HepG2 (cell line): ENCODE results near the gene HHATL. TPM values are rescaled to one million over a fixed set of nuclear protein-coding genes. Genes with fewer than 3 reads are reported as not detected.
A peak's percentile ranks its signal among the peaks of the same experiment; 100 is the strongest.

Source experiments
- AKAP8 ChIP-seq: sonication (generic); formaldehyde crosslinking; IDR thresholded peaks from 2 replicates; pipeline ENCODE4 v1.5.1; 2020; ENCODE audit warnings: mild to moderate bottlenecking, missing genetic modification reagents
- CREM ChIP-seq, 2 experiments: sonication (generic) in 1 of 2; formaldehyde crosslinking in 1 of 2; IDR thresholded peaks; 2 replicates each; pipeline versions ENCODE4 v1.4.0 to v1.6.1; 2016 to 2020; ENCODE audit warnings: antibody characterized with exemption in 1 of 2, mild to moderate bottlenecking in 1 of 2, missing genetic modification reagents in 1 of 2
- MXI1 ChIP-seq: IDR thresholded peaks from 3 replicates; pipeline ENCODE4 v1.6.1; 2012; ENCODE audit warnings: low read depth, low read length, inconsistent platforms, borderline replicate concordance
- MYC ChIP-seq: sonication (generic); formaldehyde crosslinking; IDR thresholded peaks from 2 replicates; pipeline ENCODE4 v1.9.0; 2021; ENCODE audit warnings: missing genetic modification reagents, borderline replicate concordance
- PAXIP1 ChIP-seq: sonication (generic); formaldehyde crosslinking; conservative IDR thresholded peaks from 2 replicates; pipeline ENCODE4 v1.4.0; 2020; ENCODE audit warnings: mild to moderate bottlenecking, missing genetic modification reagents, moderate library complexity
- POLR2AphosphoS5 ChIP-seq: IDR thresholded peaks from 2 replicates; pipeline ENCODE4 v1.6.1; 2012; ENCODE audit warnings: low read depth, low read length
- SNAPC4 ChIP-seq: sonication (generic); formaldehyde crosslinking; IDR thresholded peaks from 2 replicates; pipeline ENCODE4 v1.4.0; 2020; ENCODE audit warnings: mild to moderate bottlenecking, missing genetic modification reagents
- SOX13 ChIP-seq, 3 experiments: fragments of 450-650 bp in 1 of 3; sonication (generic) in 1 of 3; formaldehyde crosslinking in 1 of 3; IDR thresholded peaks in 2 of 3; conservative IDR thresholded peaks in 1 of 3; 2 replicates each; pipeline versions ENCODE4 v1.5.0 to v1.6.1; 2016 to 2020; ENCODE audit warnings: antibody characterized with exemption in 1 of 3, mild to moderate bottlenecking in 1 of 3, missing compliant biosample characterization in 1 of 3, missing genetic modification reagents in 1 of 3, moderate library complexity in 1 of 3
- SP5 ChIP-seq: IDR thresholded peaks from 2 replicates; pipeline ENCODE4 v1.6.1; 2016; ENCODE audit warnings: low read depth, borderline replicate concordance
- ZFP91 ChIP-seq: sonication (generic); formaldehyde crosslinking; IDR thresholded peaks from 2 replicates; pipeline ENCODE4 v1.9.0; 2022; ENCODE audit warnings: missing genetic modification reagents, mild to moderate bottlenecking, borderline replicate concordance
- ZMAT3 ChIP-seq: sonication (generic); formaldehyde crosslinking; conservative IDR thresholded peaks from 2 replicates; pipeline ENCODE4 v1.7.0; 2021; ENCODE audit warnings: missing genetic modification reagents
- ZNF274 ChIP-seq: sonication (generic); formaldehyde crosslinking; IDR thresholded peaks from 2 replicates; pipeline ENCODE4 v1.5.1; 2020; ENCODE audit warnings: mild to moderate bottlenecking, missing genetic modification reagents
- ZNF275 ChIP-seq: sonication (generic); formaldehyde crosslinking; IDR thresholded peaks from 2 replicates; pipeline ENCODE4 v1.8.0; 2022; ENCODE audit warnings: missing genetic modification reagents, mild to moderate bottlenecking, inconsistent platforms, borderline replicate concordance
- ZNF296 ChIP-seq: sonication (generic); formaldehyde crosslinking; conservative IDR thresholded peaks from 2 replicates; pipeline ENCODE4 v1.5.0; 2020; ENCODE audit warnings: mild to moderate bottlenecking, missing genetic modification reagents
- ZNF614 ChIP-seq: IDR thresholded peaks from 2 replicates; pipeline ENCODE4 v1.6.1; 2018; ENCODE audit warnings: missing biosample characterization, missing genetic modification reagents, inconsistent platforms, borderline replicate concordance
- ZNF713 ChIP-seq: sonication (generic); formaldehyde crosslinking; IDR thresholded peaks from 2 replicates; pipeline ENCODE4 v1.4.0; 2020; ENCODE audit warnings: mild to moderate bottlenecking, missing genetic modification reagents
- polyA plus RNA-seq, 8 experiments: library from polyadenylated mRNA; depleted of rRNA in 3 of 8; stranded (reverse) in 7 of 8; unstranded in 1 of 8; fragments of >200 nt; fragmentation: Illumina TruSeq in 4 of 8; extraction: Trizol in 4 of 8; gene quantifications; 2 replicates each; pipeline versions ENCODE4 v1.2.1 to v1.2.3, GENCODE V29; 2011 to 2016; ENCODE audit warnings: low read depth in 4 of 8, missing spikeins in 1 of 8, mixed read lengths in 1 of 8; ENCODE audit not compliant: insufficient read depth in 1 of 8
- total RNA-seq, 5 experiments: library from RNA; depleted of rRNA; stranded (reverse); fragments of >200 nt; fragmentation: Illumina TruSeq; extraction: Trizol; gene quantifications; 2 replicates each; pipeline ENCODE4 v1.2.3, GENCODE V29; 2016; ENCODE audit warnings: low read depth in 1 of 5

The HHATL gene
- total and polyA plus RNA-seq, 2 of the 13 experiments (the other 11 are each of a cell fraction or from before 2014, with no cell fraction given), result 0.26 TPM; not detected in 1

- 0 out of 2 replicates have a peak, but pooled peaks have one; percentile 44 for TF ChIP-seq SNAPC4 (CRISPR knock-in tag)
- peak; percentile 95 for TF ChIP-seq PAXIP1
- 0 out of 2 replicates have a peak, but pooled peaks have one; percentile 3 for TF ChIP-seq ZNF274
- peak; percentile 78 for TF ChIP-seq SOX13 (IDR thresholded peaks at IDR 0.05)
- peak in 1 of 2 experiments; percentile 97; a peak in 2 of 4 replicates for TF ChIP-seq SOX13 (CRISPR knock-in tag; conservative IDR thresholded peaks at IDR 0.05 in 1 of 2, IDR thresholded peaks at IDR 0.05 in 1 of 2)
- peak; percentile 39 for TF ChIP-seq CREM (IDR thresholded peaks at IDR 0.05)
- TF ChIP-seq CREM (CRISPR knock-in tag; IDR thresholded peaks at IDR 0.05), result no peak
- peak; percentile 57; the same call in 1 of the 2 replicates for TF ChIP-seq MYC (CRISPR knock-in tag)
- TF ChIP-seq SP5 (CRISPR knock-in tag), result peak; percentile 83
- peak; percentile 89 for TF ChIP-seq ZNF296 (CRISPR knock-in tag)
- TF ChIP-seq POLR2AphosphoS5, result peak; percentile 50
- no peak for TF ChIP-seq ZNF713 (CRISPR knock-in tag)
- peak; percentile 56; the same call in 1 of the 2 replicates for TF ChIP-seq ZFP91 (CRISPR knock-in tag)
- 0 out of 2 replicates have a peak, but pooled peaks have one; percentile 71 for TF ChIP-seq AKAP8 (CRISPR knock-in tag)
- no peak for TF ChIP-seq ZNF275 (CRISPR knock-in tag)
- peak; percentile 31; the same call in 1 of the 2 replicates for TF ChIP-seq ZNF614 (CRISPR knock-in tag)
- TF ChIP-seq MXI1, result peak; percentile 61; the same call in 1 of the 3 replicates
- TF ChIP-seq ZMAT3, result 0 out of 2 replicates have a peak, but pooled peaks have one; percentile 46
Observed at GRCh38 chr3:42732196-42732828, 29.7 kb upstream of the HHATL start (continued).
